ENCODE data around the gene FGD6.

DNA sequence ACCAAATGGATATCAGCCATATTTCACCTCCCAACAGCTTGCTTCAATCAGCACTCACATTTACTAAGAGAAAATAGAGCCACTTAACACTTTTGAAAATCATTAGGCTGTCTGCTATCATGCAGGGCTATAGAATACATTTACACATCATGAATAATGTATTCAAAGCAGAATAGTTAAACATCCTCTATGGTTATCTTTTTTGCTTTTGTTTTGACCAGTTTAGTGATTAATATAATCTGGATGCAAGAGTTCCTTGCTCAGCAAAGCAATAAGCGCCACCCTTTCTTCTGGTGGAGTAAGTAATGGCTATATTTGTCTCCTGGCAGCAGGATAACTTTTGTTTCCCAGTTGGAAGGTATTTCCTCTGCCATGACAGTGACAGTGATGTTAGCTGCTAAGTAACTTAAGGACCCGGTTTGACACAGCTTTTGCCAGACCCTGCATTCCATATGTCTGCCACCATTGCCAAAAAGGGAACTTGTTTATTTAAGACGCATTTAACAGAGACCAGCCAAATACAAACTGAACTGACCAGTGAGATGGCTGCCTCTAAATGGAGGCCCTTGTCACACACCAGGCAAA, 73.6 kb downstream of the FGD6 start:
- TF ChIP-seq POLR2A (IDR thresholded peaks at IDR 0.05): no peak
- TF ChIP-seq, protein P1, sequence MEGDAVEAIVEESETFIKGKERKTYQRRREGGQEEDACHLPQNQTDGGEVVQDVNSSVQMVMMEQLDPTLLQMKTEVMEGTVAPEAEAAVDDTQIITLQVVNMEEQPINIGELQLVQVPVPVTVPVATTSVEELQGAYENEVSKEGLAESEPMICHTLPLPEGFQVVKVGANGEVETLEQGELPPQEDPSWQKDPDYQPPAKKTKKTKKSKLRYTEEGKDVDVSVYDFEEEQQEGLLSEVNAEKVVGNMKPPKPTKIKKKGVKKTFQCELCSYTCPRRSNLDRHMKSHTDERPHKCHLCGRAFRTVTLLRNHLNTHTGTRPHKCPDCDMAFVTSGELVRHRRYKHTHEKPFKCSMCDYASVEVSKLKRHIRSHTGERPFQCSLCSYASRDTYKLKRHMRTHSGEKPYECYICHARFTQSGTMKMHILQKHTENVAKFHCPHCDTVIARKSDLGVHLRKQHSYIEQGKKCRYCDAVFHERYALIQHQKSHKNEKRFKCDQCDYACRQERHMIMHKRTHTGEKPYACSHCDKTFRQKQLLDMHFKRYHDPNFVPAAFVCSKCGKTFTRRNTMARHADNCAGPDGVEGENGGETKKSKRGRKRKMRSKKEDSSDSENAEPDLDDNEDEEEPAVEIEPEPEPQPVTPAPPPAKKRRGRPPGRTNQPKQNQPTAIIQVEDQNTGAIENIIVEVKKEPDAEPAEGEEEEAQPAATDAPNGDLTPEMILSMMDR (IDR thresholded peaks at IDR 0.05): peak; percentile 2 to 29 (median 19)

Data from gastroesophageal sphincter (tissue), 3 donors.